Activated T-helper 1 cell treated with anti-CD3 and anti-CD28 coated beads, Interleukin-12 subunit alpha, Interleukin-12 subunit beta, Interleukin-2, Interleukin-4 antibody, amounts not matched to agents 30 ng/mL and 10 ng/mL and 1 ng/mL, durations not matched to agents 14 hours and 24 hours and 36 hours (primary cell): Measurements from ENCODE around the gene RND2. TPM values are rescaled to one million over a fixed set of nuclear protein-coding genes. Genes with fewer than 3 reads are reported as not detected.
"Not testable (repeated sequence)": the region's sequence is repeated elsewhere in the genome, so short reads cannot be mapped to it uniquely, and the experiment has no call there.

ENCODE experiments used
- DNase-seq: peaks from one replicate; pipeline ENCODE4 v3.0.0; 2021; ENCODE audit warnings: low spot score
- H3K27ac Mint-ChIP-seq: one replicate; pipeline ENCODE4 v1.8.0; 2021; ENCODE audit warnings: mild to moderate bottlenecking, mixed read lengths
- H3K27me3 Mint-ChIP-seq: one replicate; pipeline ENCODE4 v1.8.0; 2022; ENCODE audit warnings: mild to moderate bottlenecking, moderate library complexity, mixed read lengths; ENCODE audit not compliant: insufficient read depth
- H3K36me3 Mint-ChIP-seq: one replicate; pipeline ENCODE4 v1.8.0; 2021; ENCODE audit warnings: low read depth, mixed read lengths
- H3K4me1 Mint-ChIP-seq: one replicate; pipeline ENCODE4 v1.8.0; 2021; ENCODE audit warnings: low read depth, mixed read lengths
- H3K4me3 Mint-ChIP-seq: one replicate; pipeline ENCODE4 v1.8.0; 2021; ENCODE audit warnings: mild to moderate bottlenecking, moderate library complexity, mixed read lengths
- H3K9me3 Mint-ChIP-seq: one replicate; pipeline ENCODE4 v1.8.0; 2021; ENCODE audit warnings: mixed read lengths
- intact Hi-C: fragments of 100-400 bp; cut with micrococcal nuclease; formaldehyde crosslinking; loops from one replicate; pipeline ENCODE4 v1.15.1; 2024
- total RNA-seq: library from RNA; stranded (reverse); gene quantifications from 2 replicates; pipeline ENCODE4 v1.2.3, GENCODE V29; 2022

RND2 gene
- total RNA-seq, 1 donor from 2014 or later: not detected

GRCh38 chr17:42992872-42993271 lies 32.2 kb upstream of the RND2 start:
- H3K4me3 Mint-ChIP-seq: no peak overlapping the region
- H3K9me3 Mint-ChIP-seq: no peaks in the 10 kb centered on the region
- H3K27me3 Mint-ChIP-seq: no peaks in the 10 kb centered on the region
- H3K27ac Mint-ChIP-seq: no peak overlapping the region
- intact Hi-C loops: no loop called here
- H3K36me3 Mint-ChIP-seq: peaks cover 45% of the 10 kb centered on the region
- peaks cover 9% of the 10 kb centered on the region for H3K4me1 Mint-ChIP-seq
- no peak for DNase-seq

GRCh38 chr17:42993913-42994312 lies 31.1 kb upstream of the RND2 start:
- H3K27ac Mint-ChIP-seq, H3K27me3 Mint-ChIP-seq, H3K9me3 Mint-ChIP-seq, intact Hi-C loops, H3K4me3 Mint-ChIP-seq, DNase-seq: not testable (repeated sequence)
- Mint-ChIP-seq H3K4me1 (peaks cover 12% of the 10 kb centered on the region), H3K36me3 (peaks cover 40% of the 10 kb centered on the region)

GRCh38 chr17:42997390-42997983 lies 27.5 kb upstream of the RND2 start:
- no peaks in the 10 kb centered on the region for H3K27me3 Mint-ChIP-seq
- H3K9me3 Mint-ChIP-seq: no peaks in the 10 kb centered on the region
- H3K4me3 Mint-ChIP-seq: peak overlapping the region; percentile 94
- H3K36me3 Mint-ChIP-seq: peaks cover 41% of the 10 kb centered on the region
- DNase-seq: no peak
- peaks cover 23% of the 10 kb centered on the region for H3K4me1 Mint-ChIP-seq
- peak overlapping the region; percentile 96 for H3K27ac Mint-ChIP-seq
- intact Hi-C loops: no loop called here

GRCh38 chr17:42997984-42998938 lies 26.8 kb upstream of the RND2 start, which contains the start of gene RPL27:
TSS of gene RPL27 (plus strand) at chr17:42998419. CDS start at chr17:42998751, 332 bp downstream.
- H3K27me3 Mint-ChIP-seq: no peaks in the 10 kb centered on the region
- intact Hi-C loops: loop anchor here (1.0 kb wide), 11 partner anchors 8 to 319 kb away; partner anchors contain the start of genes AARSD1, BECN1, BRCA1 and IFI35
- peak within 1 kb of the TSS; percentile 94 for H3K4me3 Mint-ChIP-seq
- H3K9me3 Mint-ChIP-seq: no peaks in the 10 kb centered on the region
- H3K4me1 Mint-ChIP-seq: peaks cover 23% of the 10 kb centered on the region
- H3K36me3 Mint-ChIP-seq: peaks cover 42% of the 10 kb centered on the region
- DNase-seq: peak; percentile 95
- H3K27ac Mint-ChIP-seq: peak within 1 kb of the TSS; percentile 96

GRCh38 chr17:42999003-42999525 lies 26.0 kb upstream of the RND2 start:
- Mint-ChIP-seq H3K4me1 (peaks cover 23% of the 10 kb centered on the region), H3K27me3 (no peaks in the 10 kb centered on the region), H3K4me3 (peak overlapping the region; percentile 94), H3K36me3 (peaks cover 42% of the 10 kb centered on the region), H3K9me3 (no peaks in the 10 kb centered on the region), H3K27ac (peak overlapping the region; percentile 96)
- DNase-seq: no peak
- intact Hi-C loops: no loop called here

GRCh38 chr17:43000894-43001293 lies 24.1 kb upstream of the RND2 start:
- not testable (repeated sequence) for H3K9me3 Mint-ChIP-seq, H3K27ac Mint-ChIP-seq, H3K27me3 Mint-ChIP-seq, DNase-seq
- Mint-ChIP-seq H3K36me3 (peaks cover 38% of the 10 kb centered on the region), H3K4me1 (peaks cover 23% of the 10 kb centered on the region), H3K4me3 (peak overlapping the region; percentile 22)
- intact Hi-C loops: loop anchor here (10.0 kb wide), 1 partner anchor 396 kb away; the partner anchor contains the start of genes RETREG3 and TUBG1

- H3K27ac Mint-ChIP-seq: no peak overlapping the region
- H3K4me3 Mint-ChIP-seq: no peak overlapping the region
- H3K36me3 Mint-ChIP-seq: peaks cover 36% of the 10 kb centered on the region
- H3K4me1 Mint-ChIP-seq: peaks cover 18% of the 10 kb centered on the region
- no peaks in the 10 kb centered on the region for H3K27me3 Mint-ChIP-seq
- H3K9me3 Mint-ChIP-seq: no peaks in the 10 kb centered on the region
- intact Hi-C loops: loop anchor here (10.0 kb wide), 1 partner anchor 399 kb away; the partner anchor contains the start of genes RETREG3 and TUBG1
- no peak for DNase-seq
Measured at GRCh38 chr17:43003542-43004172, 21.4 kb upstream of the RND2 start.

- intact Hi-C loops: loop anchor here (1.0 to 10.0 kb wide), 5 partner anchors 9 to 402 kb away; partner anchors contain the start of genes AARSD1, BRCA1, RETREG3 and RPL27
- Mint-ChIP-seq H3K4me1 (peaks cover 21% of the 10 kb centered on the region), H3K27me3 (no peaks in the 10 kb centered on the region), H3K4me3 (peak within 1 kb of the TSS; percentile 100), H3K36me3 (peaks cover 19% of the 10 kb centered on the region), H3K27ac (peak within 1 kb of the TSS; percentile 99), H3K9me3 (no peaks in the 10 kb centered on the region)
- peak; percentile 85 for DNase-seq
Measured at GRCh38 chr17:43006639-43007551, 18.1 kb upstream of the RND2 start, which contains the start of gene IFI35. TSS of gene IFI35 (plus strand) at chr17:43006784. CDS start at chr17:43006948, 164 bp downstream.

GRCh38 chr17:43010667-43011308 lies 14.2 kb upstream of the RND2 start:
- H3K27ac Mint-ChIP-seq: no peak overlapping the region
- H3K27me3 Mint-ChIP-seq: no peaks in the 10 kb centered on the region
- H3K36me3 Mint-ChIP-seq: peaks cover 32% of the 10 kb centered on the region
- no peaks in the 10 kb centered on the region for H3K9me3 Mint-ChIP-seq
- H3K4me3 Mint-ChIP-seq: peak overlapping the region; percentile 3
- peaks cover 21% of the 10 kb centered on the region for H3K4me1 Mint-ChIP-seq
- DNase-seq: no peak
- intact Hi-C loops: no loop called here

GRCh38 chr17:43011728-43012472 lies 13.1 kb upstream of the RND2 start:
- Mint-ChIP-seq H3K36me3 (peaks cover 34% of the 10 kb centered on the region), H3K27ac (peak overlapping the region; percentile 50), H3K4me3 (no peak overlapping the region), H3K27me3 (no peaks in the 10 kb centered on the region), H3K4me1 (peaks cover 14% of the 10 kb centered on the region), H3K9me3 (no peaks in the 10 kb centered on the region)
- no peak for DNase-seq
- intact Hi-C loops: no loop called here

GRCh38 chr17:43013296-43013695 lies 11.7 kb upstream of the RND2 start:
- intact Hi-C loops: no loop called here
- Mint-ChIP-seq H3K36me3 (peaks cover 34% of the 10 kb centered on the region), H3K9me3 (no peaks in the 10 kb centered on the region), H3K4me1 (peaks cover 16% of the 10 kb centered on the region), H3K4me3 (no peak overlapping the region), H3K27ac (no peak overlapping the region), H3K27me3 (no peaks in the 10 kb centered on the region)
- DNase-seq: no peak
